HEK293 (cell line): ENCODE measurements around the gene C14orf93.
A peak's percentile ranks its signal among the peaks of the same experiment; 100 is the strongest.

Experiments
- CTCF ChIA-PET: fragments of 350-600 bp; formaldehyde crosslinking; extraction: SDS; loops from one replicate; lab custom pipeline; 2021; ENCODE audit warnings: antibody characterized with exemption; lab: Yijun Ruan, JAX
- POLR2A ChIA-PET: fragments of 300-600 bp; formaldehyde crosslinking; extraction: SDS; loops from one replicate; lab custom pipeline; 2020; ENCODE audit warnings: antibody characterized with exemption, inconsistent platforms; lab: Yijun Ruan, JAX
- H3K27ac ChIP-seq: fragments of 200-500 bp; sonication (Bioruptor generic); 2 replicates; pipeline ENCODE4 v1.5.1; 2014; ENCODE audit warnings: low read depth, low read length, control low read depth, inconsistent platforms; ENCODE audit errors: extremely low read depth
- H3K36me3 ChIP-seq, 2 experiments: fragments of 200-500 bp in 1 of 2; sonication (Bioruptor generic) in 1 of 2; 1 replicate in 1 of 2; 2 replicates in 1 of 2; pipeline ENCODE4 v1.5.1; 2014 to 2017; ENCODE audit warnings: inconsistent platforms in 2 of 2, low read length in 2 of 2; ENCODE audit not compliant: control insufficient read depth in 2 of 2, insufficient read depth in 1 of 2
- H3K4me1 ChIP-seq: fragments of 200-500 bp; sonication (Bioruptor generic); 2 replicates; pipeline ENCODE4 v1.5.1; 2014; ENCODE audit warnings: mild to moderate bottlenecking, low read length, inconsistent platforms; ENCODE audit not compliant: control insufficient read depth, insufficient read depth
- H3K4me3 ChIP-seq: 2 replicates; pipeline ENCODE4 v1.5.1; 2011; ENCODE audit warnings: low read depth, mild to moderate bottlenecking, control low read depth, low read length, moderate library complexity
- H3K9me3 ChIP-seq: fragments of 200-500 bp; sonication (Bioruptor generic); 2 replicates; pipeline ENCODE4 v1.5.1; 2014; ENCODE audit warnings: low read depth, low read length, inconsistent platforms; ENCODE audit not compliant: control insufficient read depth, insufficient read depth
- AEBP2 ChIP-seq: fragments of 450-650 bp; formaldehyde crosslinking; IDR thresholded peaks from 2 replicates; pipeline ENCODE4 v1.5.1; 2016; ENCODE audit warnings: missing biosample characterization, missing genetic modification characterization, borderline replicate concordance
- EGR2 ChIP-seq: fragments of 450-650 bp; formaldehyde crosslinking; IDR thresholded peaks from 2 replicates; pipeline ENCODE4 v1.5.1; 2016; ENCODE audit warnings: low read depth, missing biosample characterization, missing genetic modification characterization
- HOXD13 ChIP-seq: sonication (generic); formaldehyde crosslinking; IDR thresholded peaks from 2 replicates; pipeline ENCODE4 v1.8.0; 2022; ENCODE audit warnings: missing genetic modification reagents, borderline replicate concordance
- KLF10 ChIP-seq: fragments of 450-650 bp; IDR thresholded peaks from 2 replicates; pipeline ENCODE4 v1.5.1; 2018; ENCODE audit warnings: missing biosample characterization, mild to moderate bottlenecking, missing genetic modification characterization
- KLF7 ChIP-seq: fragments of 450-650 bp; formaldehyde crosslinking; IDR thresholded peaks from 2 replicates; pipeline ENCODE4 v1.5.1; 2016; ENCODE audit warnings: missing biosample characterization, missing genetic modification characterization, borderline replicate concordance
- PATZ1 ChIP-seq: fragments of 450-650 bp; formaldehyde crosslinking; IDR thresholded peaks from 2 replicates; pipeline ENCODE4 v1.5.1; 2016; ENCODE audit warnings: missing biosample characterization, missing genetic modification characterization
- PRDM10 ChIP-seq: fragments of 450-650 bp; formaldehyde crosslinking; IDR thresholded peaks from 2 replicates; pipeline ENCODE4 v1.5.1; 2016; ENCODE audit warnings: missing biosample characterization, missing genetic modification characterization
- REST ChIP-seq: fragments of 450-650 bp; formaldehyde crosslinking; IDR thresholded peaks from 2 replicates; pipeline ENCODE4 v1.5.1; 2016; ENCODE audit warnings: missing biosample characterization, missing genetic modification characterization
- SETDB1 ChIP-seq: IDR thresholded peaks from one replicate; pipeline ENCODE4 v1.6.1; 2017; ENCODE audit warnings: mild to moderate bottlenecking, low read length, moderate library complexity, mixed read lengths; ENCODE audit not compliant: insufficient read length
- ZEB2 ChIP-seq: fragments of 450-650 bp; formaldehyde crosslinking; IDR thresholded peaks from 2 replicates; pipeline ENCODE4 v1.5.1; 2016; ENCODE audit warnings: missing biosample characterization, missing genetic modification characterization
- ZFHX2 ChIP-seq: fragments of 450-650 bp; formaldehyde crosslinking; conservative IDR thresholded peaks from 2 replicates; pipeline ENCODE4 v1.5.1; 2016; ENCODE audit warnings: missing biosample characterization, missing genetic modification characterization
- ZNF132 ChIP-seq: fragments of 450-650 bp; formaldehyde crosslinking; IDR thresholded peaks from 2 replicates; pipeline ENCODE4 v1.5.1; 2017; ENCODE audit warnings: missing biosample characterization, missing genetic modification characterization, borderline replicate concordance
- ZNF133 ChIP-seq: fragments of 450-650 bp; formaldehyde crosslinking; IDR thresholded peaks from 2 replicates; pipeline ENCODE4 v1.5.1; 2016; ENCODE audit warnings: missing biosample characterization, missing genetic modification characterization
- ZNF16 ChIP-seq: fragments of 450-650 bp; formaldehyde crosslinking; IDR thresholded peaks from 2 replicates; pipeline ENCODE4 v1.5.1; 2016; ENCODE audit warnings: low read depth, missing biosample characterization, missing genetic modification characterization
- ZNF248 ChIP-seq: fragments of 450-650 bp; formaldehyde crosslinking; IDR thresholded peaks from 2 replicates; pipeline ENCODE4 v1.5.1; 2017; ENCODE audit warnings: missing biosample characterization, missing genetic modification characterization
- ZNF510 ChIP-seq: fragments of 450-650 bp; formaldehyde crosslinking; IDR thresholded peaks from 2 replicates; pipeline ENCODE4 v1.5.1; 2018; ENCODE audit warnings: mild to moderate bottlenecking, missing genetic modification characterization, missing biosample characterization; ENCODE audit not compliant: insufficient replicate concordance
- ZNF548 ChIP-seq: fragments of 450-650 bp; formaldehyde crosslinking; IDR thresholded peaks from 2 replicates; pipeline ENCODE4 v1.5.1; 2016; ENCODE audit warnings: missing biosample characterization, missing genetic modification characterization
- ZNF785 ChIP-seq: fragments of 450-650 bp; formaldehyde crosslinking; IDR thresholded peaks from 2 replicates; pipeline ENCODE4 v1.5.1; 2016; ENCODE audit warnings: missing biosample characterization, missing genetic modification characterization
- ZNF830 ChIP-seq: fragments of 450-650 bp; IDR thresholded peaks from 2 replicates; pipeline ENCODE4 v1.5.0; 2018; ENCODE audit warnings: missing biosample characterization, missing genetic modification characterization, low read depth, mild to moderate bottlenecking, moderate library complexity

C14orf93 gene

GRCh38 chr14:23021434-23021833 lies 11.5 kb upstream of the C14orf93 start (continued):
- no peak for TF ChIP-seq ZNF785 (tag by site-specific recombination)
- TF ChIP-seq HOXD13 (CRISPR knock-in tag): no peak
- no peak for TF ChIP-seq KLF10
- peak; percentile 14; the same call in 1 of the 2 replicates for TF ChIP-seq EGR2 (tag by site-specific recombination)
- TF ChIP-seq ZNF132: no peak
- TF ChIP-seq ZNF548 (tag by site-specific recombination): no peak
- TF ChIP-seq ZNF830: no peak
- no peak for TF ChIP-seq ZFHX2 (tag by site-specific recombination)
- TF ChIP-seq KLF7 (tag by site-specific recombination): no peak
- TF ChIP-seq ZNF248: no peak
- no peak for TF ChIP-seq ZNF16 (tag by site-specific recombination)
- TF ChIP-seq PATZ1: no peak
- no peak for TF ChIP-seq REST (tag by site-specific recombination)
- TF ChIP-seq AEBP2 (tag by site-specific recombination): no peak
- TF ChIP-seq SETDB1: no peak
- no peak for TF ChIP-seq ZNF510
- TF ChIP-seq ZEB2 (tag by site-specific recombination): no peak

GRCh38 chr14:23020143-23021128 lies 10.5 kb upstream of the C14orf93 start:
- POLR2A ChIA-PET: interaction anchor here (1.1 kb wide), 1 partner anchor 11 kb away, joined by 4 read pairs; no protein-coding TSS in a partner anchor
- no peaks in the 10 kb centered on the region for H3K9me3 ChIP-seq
- TF ChIP-seq PRDM10 (tag by site-specific recombination): peak; percentile 88
- no peak for TF ChIP-seq ZNF133 (tag by site-specific recombination)
- TF ChIP-seq, all 188 proteins: peak for 1
- CTCF ChIA-PET: interaction anchor here (0.6 to 1.6 kb wide), 4 partner anchors 26 to 162 kb away, joined by 3 to 7 read pairs (median 4); no protein-coding TSS in a partner anchor
- no peak overlapping the region for H3K27ac ChIP-seq
- H3K4me1 ChIP-seq: peaks cover 11% of the 10 kb centered on the region
- no peak overlapping the region for H3K4me3 ChIP-seq
- peaks cover 0 to 12% of the 10 kb centered on the region in 2 experiments; a peak in 2 of 3 replicates for H3K36me3 ChIP-seq
